ENCODE measurements around the gene FCER2.

Gene FCER2

GRCh38 chr19:7733376-7733775 is 31.4 kb upstream of the FCER2 start:
- DNase-seq (ENCODE audit: low spot score) = no peak

- no peak for DNase-seq (ENCODE audit: low spot score)
Measured at GRCh38 chr19:7732045-7732444, 30.1 kb upstream of the FCER2 start, which contains the start of gene CLEC4G. Gene CLEC4G (minus strand): TSS chr19:7732110. CDS start chr19:7732102, 8 bp downstream.

GRCh38 chr19:7731615-7732014 is 29.7 kb upstream of the FCER2 start:
- DNase-seq (ENCODE audit: low spot score) = no peak

GRCh38 chr19:7731218-7731595 is 29.3 kb upstream of the FCER2 start:
- DNase-seq (ENCODE audit: low spot score) = no peak

GRCh38 chr19:7730286-7731217 is 28.6 kb upstream of the FCER2 start:
- no peak for DNase-seq (ENCODE audit: low spot score)

- no peak for DNase-seq (ENCODE audit: low spot score)
Measured at GRCh38 chr19:7729831-7730285, 27.9 kb upstream of the FCER2 start.

GRCh38 chr19:7729211-7729610 is 27.3 kb upstream of the FCER2 start:
- no peak for DNase-seq (ENCODE audit: low spot score)

- no peak for DNase-seq (ENCODE audit: low spot score)
Measured at GRCh38 chr19:7725791-7726190, 23.9 kb upstream of the FCER2 start.

- DNase-seq (ENCODE audit: low spot score) = no peak
Measured at GRCh38 chr19:7722231-7722651, 20.3 kb upstream of the FCER2 start.

- no peak for DNase-seq (ENCODE audit: low spot score)
Measured at GRCh38 chr19:7720351-7720750, 18.4 kb upstream of the FCER2 start.

GRCh38 chr19:7718668-7719067 is 16.7 kb upstream of the FCER2 start:
- no peak for DNase-seq (ENCODE audit: low spot score)

GRCh38 chr19:7716762-7717161 is 14.8 kb upstream of the FCER2 start:
- no peak for DNase-seq (ENCODE audit: low spot score)

- no peak for DNase-seq (ENCODE audit: low spot score)
Measured at GRCh38 chr19:7715671-7716070, 13.7 kb upstream of the FCER2 start.

- no peak for DNase-seq (ENCODE audit: low spot score)
Measured at GRCh38 chr19:7710616-7711015, 8.7 kb upstream of the FCER2 start.

GRCh38 chr19:7709932-7710460 is 8.1 kb upstream of the FCER2 start:
- no peak for DNase-seq (ENCODE audit: low spot score)

- DNase-seq (ENCODE audit: low spot score) = no peak
Measured at GRCh38 chr19:7706955-7707456, 5.1 kb upstream of the FCER2 start.

- no peak for DNase-seq (ENCODE audit: low spot score)
Measured at GRCh38 chr19:7706188-7706954, 4.4 kb upstream of the FCER2 start.

- no peak for DNase-seq (ENCODE audit: low spot score)
Measured at GRCh38 chr19:7705387-7706187, 3.7 kb upstream of the FCER2 start.

- no peak for DNase-seq (ENCODE audit: low spot score)
Measured at GRCh38 chr19:7704280-7705060, 2.5 kb upstream of the FCER2 start.

GRCh38 chr19:7703332-7703731 is 1.4 kb upstream of the FCER2 start:
- DNase-seq (ENCODE audit: low spot score) = no peak
